SK-N-SH (cell line): ENCODE data around the gene PRAME. TPM values are rescaled to one million over a fixed set of nuclear protein-coding genes. Genes with fewer than 3 reads are reported as not detected.

Experiments
- CTCF ChIA-PET: fragments of 300-600, 350-600 bp; formaldehyde crosslinking; extraction: SDS; loops from one replicate; lab custom pipeline; 2021; lab: Yijun Ruan, JAX
- POLR2A ChIA-PET: fragments of 350-600 bp; sonication (Branson Sonifier 250); formaldehyde crosslinking; extraction: SDS; loops from one replicate; lab custom pipeline; 2020; ENCODE audit warnings: antibody characterized with exemption, inconsistent platforms; lab: Yijun Ruan, JAX
- DNase-seq: peaks from one replicate; pipeline ENCODE4 v3.0.0; 2012
- H2AFZ ChIP-seq: fragments of 200-600 bp; sonication (generic); 2 replicates; pipeline ENCODE4 v1.8.1; 2016; ENCODE audit warnings: antibody characterized with exemption, mild to moderate bottlenecking, low read depth
- H3F3A ChIP-seq: fragments of 200-600 bp; sonication (generic); replicated peaks from 2 replicates; pipeline ENCODE3; 2016; ENCODE audit warnings: antibody characterized with exemption, mild to moderate bottlenecking; ENCODE audit not compliant: insufficient read depth
- H3K27ac ChIP-seq, 2 experiments: fragments of 200-500 bp in 1 of 2; fragments of 200-600 bp in 1 of 2; sonication (Bioruptor generic) in 1 of 2; sonication (generic), shearing (Covaris generic) in 1 of 2; 2 replicates each; pipeline versions ENCODE4 v1.5.1 to v1.6.1; 2014 to 2016; ENCODE audit warnings: low read depth in 2 of 2, inconsistent platforms in 1 of 2, low read length in 1 of 2, mild to moderate bottlenecking in 1 of 2, mixed read lengths in 1 of 2
- H3K27me3 ChIP-seq: fragments of 200-600 bp; sonication (generic), shearing (Covaris generic); 2 replicates; pipeline ENCODE4 v1.6.1; 2016; ENCODE audit warnings: mixed run types; ENCODE audit not compliant: insufficient read depth
- H3K36me3 ChIP-seq, 2 experiments: fragments of 200-500 bp in 1 of 2; fragments of 200-600 bp in 1 of 2; sonication (Bioruptor generic) in 1 of 2; sonication (generic) in 1 of 2; replicated peaks in 1 of 2; 2 replicates each; pipeline versions ENCODE3 to v1.5.1; 2014 to 2016; ENCODE audit warnings: low read length in 1 of 2, mild to moderate bottlenecking in 1 of 2; ENCODE audit not compliant: insufficient read depth in 2 of 2, control insufficient read depth in 1 of 2
- H3K4me1 ChIP-seq, 2 experiments: fragments of 200-500 bp in 1 of 2; fragments of 200-600 bp in 1 of 2; sonication (Bioruptor generic) in 1 of 2; sonication (generic), shearing (Covaris generic) in 1 of 2; 2 replicates each; pipeline versions ENCODE4 v1.5.1 to v1.6.1; 2014 to 2016; ENCODE audit warnings: low read depth in 1 of 2, low read length in 1 of 2, mixed run types in 1 of 2; ENCODE audit not compliant: insufficient read depth in 2 of 2, control insufficient read depth in 1 of 2
- H3K4me2 ChIP-seq: fragments of 200-600 bp; sonication (generic), shearing (Covaris generic); 2 replicates; pipeline ENCODE4 v1.6.1; 2017; ENCODE audit warnings: mixed run types
- H3K4me3 ChIP-seq, 2 experiments: fragments of 200-500 bp in 1 of 2; fragments of 200-600 bp in 1 of 2; sonication (Bioruptor generic) in 1 of 2; sonication (generic), shearing (Covaris generic) in 1 of 2; 2 replicates each; pipeline versions ENCODE4 v1.5.1 to v1.8.1; 2014 to 2016; ENCODE audit warnings: low read depth in 2 of 2, inconsistent platforms in 1 of 2, low read length in 1 of 2, mild to moderate bottlenecking in 1 of 2, mixed read lengths in 1 of 2, moderate library complexity in 1 of 2
- H3K79me2 ChIP-seq: fragments of 200-600 bp; sonication (generic); 2 replicates; pipeline ENCODE4 v1.8.1; 2017; ENCODE audit warnings: mild to moderate bottlenecking; ENCODE audit not compliant: insufficient read depth
- H3K9ac ChIP-seq: fragments of 200-600 bp; sonication (generic); 2 replicates; pipeline ENCODE4 v1.6.1; 2017; ENCODE audit warnings: mixed run types
- H3K9me2 ChIP-seq: fragments of 200-600 bp; sonication (generic); 2 replicates; pipeline ENCODE4 v1.6.1; 2017; ENCODE audit warnings: mixed run types
- H3K9me3 ChIP-seq: fragments of 200-600 bp; sonication (generic); 2 replicates; pipeline ENCODE4 v1.6.1; 2017; ENCODE audit warnings: mixed run types, mild to moderate bottlenecking, moderate library complexity
- H4K20me1 ChIP-seq: fragments of 200-600 bp; sonication (generic); 2 replicates; pipeline ENCODE4 v1.6.1; 2017; ENCODE audit warnings: mild to moderate bottlenecking, mixed run types; ENCODE audit not compliant: insufficient read depth
- CHD2 ChIP-seq: fragments of 150-350 bp; IDR thresholded peaks from 2 replicates; pipeline ENCODE4 v1.6.1; 2018; ENCODE audit warnings: low read length; ENCODE audit not compliant: partially characterized antibody
- EP300 ChIP-seq, 2 experiments: IDR thresholded peaks; 2 replicates each; pipeline versions ENCODE4 v1.4.0 to v1.6.1; 2012; ENCODE audit warnings: borderline replicate concordance in 1 of 2, low read depth in 1 of 2, low read length in 1 of 2
- EZH2phosphoT487 ChIP-seq: fragments of 200-600 bp; sonication (generic); IDR thresholded peaks from 2 replicates; pipeline ENCODE4 v1.6.1; 2017; ENCODE audit warnings: low read depth, mixed run types, mild to moderate bottlenecking, antibody characterized with exemption, moderate library complexity, borderline replicate concordance
- FOSL2 ChIP-seq: IDR thresholded peaks from 2 replicates; pipeline ENCODE4 v1.4.0; 2012; ENCODE audit warnings: low read depth, mild to moderate bottlenecking, moderate library complexity, borderline replicate concordance
- FOXM1 ChIP-seq: IDR thresholded peaks from 2 replicates; pipeline ENCODE4 v1.4.0; 2012; ENCODE audit warnings: low read depth, mild to moderate bottlenecking
- GABPA ChIP-seq: IDR thresholded peaks from 2 replicates; pipeline ENCODE4 v1.4.0; 2012; ENCODE audit warnings: low read depth, mild to moderate bottlenecking
- GATA2 ChIP-seq: sonication (generic); formaldehyde crosslinking; IDR thresholded peaks from 2 replicates; pipeline ENCODE4 v1.5.0; 2020; ENCODE audit warnings: mild to moderate bottlenecking, missing genetic modification reagents
- JUND ChIP-seq: IDR thresholded peaks from 2 replicates; pipeline ENCODE4 v1.4.0; 2012
- MEF2A ChIP-seq: IDR thresholded peaks from 2 replicates; pipeline ENCODE4 v1.4.0; 2012; ENCODE audit warnings: low read depth, borderline replicate concordance
- MXI1 ChIP-seq: IDR thresholded peaks from 2 replicates; pipeline ENCODE4 v1.6.1; 2012; ENCODE audit warnings: mild to moderate bottlenecking, low read depth, low read length, improper control_type of control experiment
- POLR2AphosphoS5 ChIP-seq: IDR thresholded peaks from 2 replicates; pipeline ENCODE4 v1.6.1; 2012; ENCODE audit warnings: low read depth, low read length
- RAD21 ChIP-seq: IDR thresholded peaks from 2 replicates; pipeline ENCODE4 v1.6.1; 2012; ENCODE audit warnings: mild to moderate bottlenecking, low read length
- RCOR1 ChIP-seq: fragments of 150-350 bp; IDR thresholded peaks from 2 replicates; pipeline ENCODE4 v1.6.1; 2017; ENCODE audit warnings: antibody characterized with exemption, low read length
- RFX5 ChIP-seq: IDR thresholded peaks from 2 replicates; pipeline ENCODE4 v1.6.1; 2012; ENCODE audit warnings: mild to moderate bottlenecking, improper control_type of control experiment, low read length
- SIN3A ChIP-seq: IDR thresholded peaks from 2 replicates; pipeline ENCODE4 v1.6.1; 2012; ENCODE audit warnings: low read depth, mild to moderate bottlenecking, low read length, moderate library complexity, borderline replicate concordance
- TCF12 ChIP-seq: IDR thresholded peaks from 2 replicates; pipeline ENCODE4 v1.4.0; 2012
- YY1 ChIP-seq: IDR thresholded peaks from 2 replicates; pipeline ENCODE4 v1.4.0; 2012; ENCODE audit warnings: low read depth, mild to moderate bottlenecking
- WGBS: methylation state at CpG from one replicate; pipeline ENCODE4 v1.1.6; 2017; ENCODE audit warnings: low lambda C conversion rate; 5-methylcytosine and 5-hydroxymethylcytosine counted together
- polyA plus RNA-seq, 3 experiments: library from polyadenylated mRNA; depleted of rRNA; stranded (reverse); fragments of >200 nt; gene quantifications; 2 replicates each; pipeline ENCODE4 v1.2.3, GENCODE V29; 2012
- TF ChIP-seq, protein P1 (sequence below): fragments of 200-600 bp; sonication (generic); IDR thresholded peaks from 2 replicates; pipeline ENCODE4 v1.6.1; 2017; ENCODE audit warnings: antibody characterized with exemption, mild to moderate bottlenecking, moderate library complexity
- TF ChIP-seq, protein P2 (sequence below): IDR thresholded peaks from 2 replicates; pipeline ENCODE4 v1.4.0; 2012; ENCODE audit warnings: low read depth, borderline replicate concordance
- TF ChIP-seq, protein P3 (sequence below): IDR thresholded peaks from 2 replicates; pipeline ENCODE4 v1.4.0; 2012; ENCODE audit warnings: low read depth, borderline replicate concordance
- TF ChIP-seq, protein P4 (sequence below): IDR thresholded peaks from 2 replicates; pipeline ENCODE4 v1.6.1; 2012; ENCODE audit warnings: mild to moderate bottlenecking, low read depth, low read length, moderate library complexity

Gene PRAME
- polyA plus RNA-seq, 1 of the 3 experiments (the other 2 are of a cell fraction), result 193 TPM

DNA sequence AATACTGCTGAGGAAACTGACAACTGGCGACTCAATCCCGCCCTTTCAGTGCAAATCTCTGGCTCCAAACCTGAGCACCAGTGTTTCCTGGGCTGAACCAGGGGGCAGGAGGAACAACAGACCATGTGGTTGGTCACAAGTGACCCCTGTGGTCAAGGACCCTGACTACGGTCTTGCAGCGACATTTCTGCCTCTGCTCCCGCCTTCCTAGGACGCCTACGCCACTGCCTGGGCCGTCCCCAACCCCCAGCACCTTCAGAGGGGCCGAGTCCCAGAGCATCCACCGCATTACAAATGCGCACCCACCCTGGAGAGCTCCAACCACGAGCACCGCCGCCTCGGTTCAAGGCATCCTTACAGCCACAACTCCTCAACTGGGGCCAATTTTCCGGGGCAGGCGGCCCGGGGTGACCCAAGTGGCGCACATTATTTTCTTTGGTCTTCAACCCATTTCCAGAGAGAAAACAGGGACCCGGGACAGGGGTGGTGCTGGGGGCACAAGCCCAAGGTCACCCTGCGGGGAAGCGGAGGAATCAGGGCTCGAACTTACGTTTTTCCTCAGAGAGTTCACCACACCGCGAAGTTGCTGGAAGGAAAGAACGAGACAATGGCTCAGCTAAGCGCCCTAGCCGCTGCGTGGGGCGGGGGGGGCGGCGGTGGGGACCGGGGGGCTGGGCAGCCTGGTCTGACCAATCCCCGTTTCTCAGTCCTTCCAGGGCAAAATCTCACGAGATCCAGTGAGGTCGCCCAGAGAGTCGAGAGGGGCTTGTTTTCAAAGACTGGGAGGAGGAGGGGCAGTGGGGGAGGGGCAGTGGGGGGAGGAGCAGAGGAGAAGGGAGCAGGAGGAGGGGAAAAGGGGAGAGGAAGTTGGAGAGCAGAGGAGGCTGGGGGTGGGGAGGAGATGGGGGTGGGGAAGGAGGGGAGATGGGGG, 1.8 kb downstream of the PRAME start:
- peaks cover 57% of the 10 kb centered on the region for H3K79me2 ChIP-seq
- H3K9ac ChIP-seq, result peak overlapping the region; percentile 93
- peaks cover 33 to 34% of the 10 kb centered on the region in 2 experiments for H3K36me3 ChIP-seq
- peaks cover 50% of the 10 kb centered on the region for H4K20me1 ChIP-seq
- WGBS, result 5% methylated on average over 33 of the region's 38 CpGs
- peak overlapping the region; percentile 70; the same call in 1 of the 2 replicates for H2AFZ ChIP-seq
- H3K27ac ChIP-seq, result peak overlapping the region; percentile 68 to 90
- H3K27me3 ChIP-seq, result no peaks in the 10 kb centered on the region
- no peaks in the 10 kb centered on the region for H3K9me2 ChIP-seq
- ChIA-PET CTCF (interaction anchor here (0.9 to 1.6 kb wide), 3 partner anchors 11 to 49 kb away, joined by 3 read pairs; partner anchors contain the start of gene ZNF280B), POLR2A (no interaction called here)
- H3K4me3 ChIP-seq, result peak overlapping the region; percentile 71 to 97
- peaks cover 2% of the 10 kb centered on the region for H3F3A ChIP-seq
- peak; percentile 90 for DNase-seq
- no peaks in the 10 kb centered on the region for H3K9me3 ChIP-seq
- peaks cover 4 to 49% of the 10 kb centered on the region in 2 experiments; a peak in 3 of 4 replicates for H3K4me1 ChIP-seq
- H3K4me2 ChIP-seq, result peak overlapping the region; percentile 99
- TF ChIP-seq, protein P1, sequence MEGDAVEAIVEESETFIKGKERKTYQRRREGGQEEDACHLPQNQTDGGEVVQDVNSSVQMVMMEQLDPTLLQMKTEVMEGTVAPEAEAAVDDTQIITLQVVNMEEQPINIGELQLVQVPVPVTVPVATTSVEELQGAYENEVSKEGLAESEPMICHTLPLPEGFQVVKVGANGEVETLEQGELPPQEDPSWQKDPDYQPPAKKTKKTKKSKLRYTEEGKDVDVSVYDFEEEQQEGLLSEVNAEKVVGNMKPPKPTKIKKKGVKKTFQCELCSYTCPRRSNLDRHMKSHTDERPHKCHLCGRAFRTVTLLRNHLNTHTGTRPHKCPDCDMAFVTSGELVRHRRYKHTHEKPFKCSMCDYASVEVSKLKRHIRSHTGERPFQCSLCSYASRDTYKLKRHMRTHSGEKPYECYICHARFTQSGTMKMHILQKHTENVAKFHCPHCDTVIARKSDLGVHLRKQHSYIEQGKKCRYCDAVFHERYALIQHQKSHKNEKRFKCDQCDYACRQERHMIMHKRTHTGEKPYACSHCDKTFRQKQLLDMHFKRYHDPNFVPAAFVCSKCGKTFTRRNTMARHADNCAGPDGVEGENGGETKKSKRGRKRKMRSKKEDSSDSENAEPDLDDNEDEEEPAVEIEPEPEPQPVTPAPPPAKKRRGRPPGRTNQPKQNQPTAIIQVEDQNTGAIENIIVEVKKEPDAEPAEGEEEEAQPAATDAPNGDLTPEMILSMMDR, result no peak
- TF ChIP-seq CHD2 (peak; percentile 98), YY1 (no peak), FOXM1 (no peak), POLR2AphosphoS5 (peak; percentile 29; the same call in 1 of the 2 replicates), JUND (no peak), MEF2A (no peak), EP300 (IDR thresholded peaks at IDR 0.05; ENCODE audit: borderline replicate concordance in 1 of 2, low read depth in 1 of 2, low read length in 1 of 2) (0 out of 4 replicates have a peak, but pooled peaks of 1 of the 2 experiments have one; percentile 16), RAD21 (no peak), SIN3A (no peak), FOSL2 (no peak), GABPA (no peak), RCOR1 (no peak), TCF12 (no peak), EZH2phosphoT487 (no peak), MXI1 (0 out of 2 replicates have a peak, but pooled peaks have one; percentile 25), GATA2 (CRISPR knock-in tag) (no peak), RFX5 (no peak)
- TF ChIP-seq, protein P2, sequence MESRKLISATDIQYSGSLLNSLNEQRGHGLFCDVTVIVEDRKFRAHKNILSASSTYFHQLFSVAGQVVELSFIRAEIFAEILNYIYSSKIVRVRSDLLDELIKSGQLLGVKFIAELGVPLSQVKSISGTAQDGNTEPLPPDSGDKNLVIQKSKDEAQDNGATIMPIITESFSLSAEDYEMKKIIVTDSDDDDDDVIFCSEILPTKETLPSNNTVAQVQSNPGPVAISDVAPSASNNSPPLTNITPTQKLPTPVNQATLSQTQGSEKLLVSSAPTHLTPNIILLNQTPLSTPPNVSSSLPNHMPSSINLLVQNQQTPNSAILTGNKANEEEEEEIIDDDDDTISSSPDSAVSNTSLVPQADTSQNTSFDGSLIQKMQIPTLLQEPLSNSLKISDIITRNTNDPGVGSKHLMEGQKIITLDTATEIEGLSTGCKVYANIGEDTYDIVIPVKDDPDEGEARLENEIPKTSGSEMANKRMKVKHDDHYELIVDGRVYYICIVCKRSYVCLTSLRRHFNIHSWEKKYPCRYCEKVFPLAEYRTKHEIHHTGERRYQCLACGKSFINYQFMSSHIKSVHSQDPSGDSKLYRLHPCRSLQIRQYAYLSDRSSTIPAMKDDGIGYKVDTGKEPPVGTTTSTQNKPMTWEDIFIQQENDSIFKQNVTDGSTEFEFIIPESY, result peak; percentile 89; the same call in 1 of the 2 replicates
- TF ChIP-seq, protein P3, sequence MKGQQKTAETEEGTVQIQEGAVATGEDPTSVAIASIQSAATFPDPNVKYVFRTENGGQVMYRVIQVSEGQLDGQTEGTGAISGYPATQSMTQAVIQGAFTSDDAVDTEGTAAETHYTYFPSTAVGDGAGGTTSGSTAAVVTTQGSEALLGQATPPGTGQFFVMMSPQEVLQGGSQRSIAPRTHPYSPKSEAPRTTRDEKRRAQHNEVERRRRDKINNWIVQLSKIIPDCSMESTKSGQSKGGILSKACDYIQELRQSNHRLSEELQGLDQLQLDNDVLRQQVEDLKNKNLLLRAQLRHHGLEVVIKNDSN, result no peak
- TF ChIP-seq, protein P4, sequence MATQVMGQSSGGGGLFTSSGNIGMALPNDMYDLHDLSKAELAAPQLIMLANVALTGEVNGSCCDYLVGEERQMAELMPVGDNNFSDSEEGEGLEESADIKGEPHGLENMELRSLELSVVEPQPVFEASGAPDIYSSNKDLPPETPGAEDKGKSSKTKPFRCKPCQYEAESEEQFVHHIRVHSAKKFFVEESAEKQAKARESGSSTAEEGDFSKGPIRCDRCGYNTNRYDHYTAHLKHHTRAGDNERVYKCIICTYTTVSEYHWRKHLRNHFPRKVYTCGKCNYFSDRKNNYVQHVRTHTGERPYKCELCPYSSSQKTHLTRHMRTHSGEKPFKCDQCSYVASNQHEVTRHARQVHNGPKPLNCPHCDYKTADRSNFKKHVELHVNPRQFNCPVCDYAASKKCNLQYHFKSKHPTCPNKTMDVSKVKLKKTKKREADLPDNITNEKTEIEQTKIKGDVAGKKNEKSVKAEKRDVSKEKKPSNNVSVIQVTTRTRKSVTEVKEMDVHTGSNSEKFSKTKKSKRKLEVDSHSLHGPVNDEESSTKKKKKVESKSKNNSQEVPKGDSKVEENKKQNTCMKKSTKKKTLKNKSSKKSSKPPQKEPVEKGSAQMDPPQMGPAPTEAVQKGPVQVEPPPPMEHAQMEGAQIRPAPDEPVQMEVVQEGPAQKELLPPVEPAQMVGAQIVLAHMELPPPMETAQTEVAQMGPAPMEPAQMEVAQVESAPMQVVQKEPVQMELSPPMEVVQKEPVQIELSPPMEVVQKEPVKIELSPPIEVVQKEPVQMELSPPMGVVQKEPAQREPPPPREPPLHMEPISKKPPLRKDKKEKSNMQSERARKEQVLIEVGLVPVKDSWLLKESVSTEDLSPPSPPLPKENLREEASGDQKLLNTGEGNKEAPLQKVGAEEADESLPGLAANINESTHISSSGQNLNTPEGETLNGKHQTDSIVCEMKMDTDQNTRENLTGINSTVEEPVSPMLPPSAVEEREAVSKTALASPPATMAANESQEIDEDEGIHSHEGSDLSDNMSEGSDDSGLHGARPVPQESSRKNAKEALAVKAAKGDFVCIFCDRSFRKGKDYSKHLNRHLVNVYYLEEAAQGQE, result peak; percentile 34; the same call in 1 of the 2 replicates
